HG03108 (cell line): ENCODE measurements around the gene TOMM34.

ENCODE experiments used
- ATAC-seq: cut with Tn5 transposase; IDR thresholded peaks from one replicate; pipeline ENCODE4 v1.9.1; 2021; ENCODE audit warnings: moderate library complexity; ENCODE audit not compliant: unreplicated experiment

The TOMM34 gene

GRCh38 chr20:44936510-44936909, 23.7 kb downstream of the TOMM34 start:
- ATAC-seq = no peak

GRCh38 chr20:44932916-44933315, 27.3 kb downstream of the TOMM34 start:
- no peak for ATAC-seq

GRCh38 chr20:44931911-44932310, 28.3 kb downstream of the TOMM34 start:
- no peak for ATAC-seq

GRCh38 chr20:44930517-44931168, 29.6 kb downstream of the TOMM34 start:
- ATAC-seq = no peak

GRCh38 chr20:44928595-44928994, 31.6 kb downstream of the TOMM34 start:
- no peak for ATAC-seq

GRCh38 chr20:44924541-44924940, 35.7 kb downstream of the TOMM34 start:
- no peak for ATAC-seq

GRCh38 chr20:44921447-44921846, 38.8 kb downstream of the TOMM34 start:
- ATAC-seq = no peak

GRCh38 chr20:44918761-44919160, 41.4 kb downstream of the TOMM34 start:
- no peak for ATAC-seq

- ATAC-seq = no peak
These were observed 41.9 kb downstream of the TOMM34 start for GRCh38 chr20:44918342-44918741.

- ATAC-seq = no peak
These were observed 42.8 kb downstream of the TOMM34 start for GRCh38 chr20:44917399-44917798.

- no peak for ATAC-seq
These were observed 43.6 kb downstream of the TOMM34 start for GRCh38 chr20:44916586-44916985.

- ATAC-seq = no peak
These were observed 45.3 kb downstream of the TOMM34 start for GRCh38 chr20:44914924-44915323.

- ATAC-seq = no peak
These were observed 48.0 kb downstream of the TOMM34 start for GRCh38 chr20:44912189-44912588.

- no peak for ATAC-seq
These were observed 48.8 kb downstream of the TOMM34 start for GRCh38 chr20:44911264-44911921.

- no peak for ATAC-seq
These were observed 49.4 kb downstream of the TOMM34 start for GRCh38 chr20:44910690-44911262.

- peak; percentile 88 for ATAC-seq
These were observed 50.1 kb downstream of the TOMM34 start, which contains the start of gene PABPC1L for GRCh38 chr20:44909872-44910689. Gene PABPC1L, plus strand, starts transcription at chr20:44910060. Its CDS starts 84 bp downstream, at chr20:44910144.

GRCh38 chr20:44908987-44909871, 51.0 kb downstream of the TOMM34 start:
- ATAC-seq = no peak

- no peak for ATAC-seq
These were observed 55.8 kb downstream of the TOMM34 start for GRCh38 chr20:44904377-44904776.

- no peak for ATAC-seq
These were observed 58.2 kb downstream of the TOMM34 start for GRCh38 chr20:44901974-44902373.

- no peak for ATAC-seq
These were observed 59.9 kb downstream of the TOMM34 start for GRCh38 chr20:44900231-44900854.
